Activated T-helper 9 cell treated with anti-CD3 and anti-CD28 coated beads, Interleukin-2, amount 50 U/mL, for 16 hours (primary cell): ENCODE results near the gene AGBL3.
"Not testable (repeated sequence)": the region's sequence is repeated elsewhere in the genome, so short reads cannot be mapped to it uniquely, and the experiment has no call there.

ENCODE experiments used
- DNase-seq: peaks from one replicate; pipeline ENCODE4 v3.0.0-alpha.2; 2020; ENCODE audit warnings: low read depth

Gene AGBL3

DNA sequence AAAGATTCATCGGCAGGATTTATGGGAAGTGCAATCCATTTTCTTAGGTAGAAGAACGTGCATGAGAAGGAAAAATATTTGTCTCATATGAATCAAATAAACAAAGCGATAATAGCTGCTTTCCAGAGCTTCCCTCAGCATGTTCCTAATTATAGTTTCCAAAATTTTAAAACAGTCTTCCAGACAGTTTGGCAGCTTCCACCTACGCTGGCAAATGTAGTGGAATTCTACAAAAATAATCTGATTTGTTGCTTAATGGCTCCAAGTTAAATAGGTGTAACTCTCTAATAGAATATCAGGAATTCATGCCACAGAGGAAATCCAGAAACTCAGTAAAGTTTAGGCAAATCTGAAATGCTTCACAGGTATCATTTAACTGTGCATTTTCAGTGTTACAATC is 23.3 kb upstream of the AGBL3 start:
- DNase-seq, result no peak

DNA sequence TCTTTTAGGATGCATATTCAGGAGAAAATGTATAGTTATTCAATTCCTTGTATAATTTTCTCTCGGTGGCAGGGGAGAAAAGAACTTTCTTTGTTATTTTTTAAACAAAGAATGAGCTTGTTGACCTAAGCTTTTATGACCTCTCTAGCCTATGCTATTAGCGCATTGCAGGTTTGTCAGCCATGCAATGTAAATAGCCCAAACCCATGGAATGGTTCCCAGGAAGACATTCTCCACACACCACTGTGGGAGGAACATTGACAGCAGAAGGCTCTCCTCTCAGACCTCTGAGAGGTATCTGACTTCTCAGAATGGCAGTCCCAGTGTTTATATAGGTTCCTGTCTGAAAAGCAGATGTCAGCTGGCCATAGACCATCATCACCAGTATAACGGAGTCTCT is 19.6 kb upstream of the AGBL3 start:
- no peak for DNase-seq

- no peak for DNase-seq
Observed at GRCh38 chr7:134968110-134968509, 18.2 kb upstream of the AGBL3 start.

DNA sequence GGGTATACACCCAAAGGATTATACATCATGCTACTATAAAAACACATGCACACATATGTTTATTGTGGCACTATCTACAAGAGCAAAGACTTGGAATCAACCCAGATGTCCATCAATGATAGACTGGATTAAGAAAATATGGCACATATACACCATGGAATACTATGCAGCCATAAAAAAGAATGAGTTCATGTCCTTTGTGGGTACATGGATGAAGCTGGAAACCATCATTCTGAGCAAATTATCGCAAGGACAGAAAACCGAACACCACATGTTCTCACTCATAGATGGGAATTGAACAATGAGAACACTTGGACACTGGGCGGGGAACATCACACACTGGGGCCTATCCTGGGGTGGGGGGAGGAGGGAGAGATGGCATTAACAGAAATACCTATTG is 4.7 kb upstream of the AGBL3 start:
- DNase-seq, result not testable (repeated sequence)

DNA sequence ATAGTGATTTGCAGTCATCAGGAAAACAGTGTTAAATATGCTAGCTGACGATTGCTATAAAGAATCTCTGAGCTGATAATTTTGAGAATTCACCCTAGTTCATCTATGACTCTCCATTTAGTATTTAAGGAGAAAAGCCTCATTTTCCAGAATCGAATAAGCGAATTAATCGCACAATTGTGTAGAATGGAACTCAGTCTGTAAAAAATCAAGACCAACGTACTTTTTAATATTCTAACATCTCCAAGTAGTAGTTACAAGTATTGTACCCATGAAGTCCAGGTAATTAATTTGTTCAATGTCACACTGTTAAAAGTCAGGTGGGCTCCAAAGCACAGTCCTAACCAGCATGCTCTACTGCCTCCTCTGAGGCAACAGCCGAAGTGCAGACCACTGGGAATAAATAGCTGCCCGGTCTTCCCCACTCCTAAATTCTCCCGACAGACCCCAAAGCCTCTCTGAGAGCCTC is 380 bp upstream of the AGBL3 start:
- DNase-seq, result no peak

DNA sequence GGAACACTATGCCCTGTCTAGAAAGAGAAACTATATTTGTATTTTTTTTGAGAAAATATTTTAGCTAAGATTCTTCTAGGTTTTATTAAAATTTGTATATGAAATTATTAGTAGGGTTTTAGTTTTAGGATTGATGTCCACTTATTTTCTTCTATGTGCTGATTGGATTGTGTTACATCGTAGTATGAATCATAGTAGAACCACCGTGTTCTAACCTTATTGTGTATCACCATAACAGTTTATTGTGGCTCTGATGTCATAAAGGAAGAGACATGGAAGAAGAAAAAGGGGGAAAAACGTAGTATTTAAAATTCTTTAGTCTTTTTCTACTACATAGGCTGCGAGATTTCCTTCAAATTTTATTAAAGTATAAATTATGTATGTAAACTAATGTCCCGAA is 1.9 kb downstream of the AGBL3 start:
- DNase-seq, result no peak

- no peak for DNase-seq
Observed at GRCh38 chr7:134991469-134992339, 5.4 kb downstream of the AGBL3 start.

DNA sequence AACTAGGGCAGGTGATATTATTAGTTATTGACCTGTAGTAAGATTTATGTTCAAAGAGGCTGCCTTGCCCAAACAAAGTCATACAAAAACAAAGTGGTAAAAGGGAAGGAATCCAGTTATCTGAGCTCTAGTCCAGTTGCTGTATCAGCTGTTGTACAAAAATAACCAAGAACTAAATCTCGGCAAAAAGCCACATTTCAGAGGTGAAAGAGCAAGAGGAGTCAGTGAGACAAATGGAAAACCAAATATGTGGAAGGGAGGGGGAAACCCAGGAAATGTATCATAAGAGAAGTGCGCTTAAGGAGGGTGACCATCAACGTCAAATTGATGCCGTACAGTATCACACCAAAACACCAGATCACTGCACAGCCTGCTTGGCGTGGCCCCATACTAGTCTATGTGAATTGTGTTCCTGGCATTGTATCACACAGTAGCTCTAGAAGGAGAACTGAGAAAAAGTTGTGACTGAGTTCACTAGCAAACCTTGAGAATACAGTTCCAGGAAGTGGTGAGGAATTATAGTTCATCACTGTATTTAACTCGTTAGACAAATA is 6.4 kb downstream of the AGBL3 start:
- DNase-seq, result no peak

- DNase-seq, result no peak
Observed at GRCh38 chr7:134993877-134994456, 7.7 kb downstream of the AGBL3 start.

GRCh38 chr7:134995239-134996096 is 9.2 kb downstream of the AGBL3 start:
- no peak for DNase-seq

DNA sequence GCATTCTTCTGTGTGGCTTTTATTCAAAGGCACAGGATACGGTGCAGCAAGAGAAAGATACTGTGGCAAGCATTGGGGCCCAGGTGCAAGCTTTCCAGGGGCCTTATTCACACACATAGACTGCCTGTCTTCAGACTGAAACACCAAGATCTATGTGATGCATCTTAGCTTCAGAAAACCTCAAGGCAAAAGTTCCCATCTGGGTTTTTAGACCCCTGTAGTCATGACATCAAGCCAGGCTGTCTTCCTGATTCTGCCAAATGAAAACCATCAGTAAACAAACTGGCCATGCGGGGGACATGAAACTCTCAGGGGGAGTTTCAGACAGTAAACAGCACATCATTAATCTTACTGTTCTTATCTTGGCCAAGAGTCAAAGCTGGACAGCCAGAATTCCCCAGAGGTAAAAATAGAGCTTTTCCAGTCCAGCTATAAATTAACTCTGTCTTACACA is 9.8 kb downstream of the AGBL3 start:
- DNase-seq, result no peak

GRCh38 chr7:134997214-134997885 is 11.0 kb downstream of the AGBL3 start:
- DNase-seq, result no peak

DNA sequence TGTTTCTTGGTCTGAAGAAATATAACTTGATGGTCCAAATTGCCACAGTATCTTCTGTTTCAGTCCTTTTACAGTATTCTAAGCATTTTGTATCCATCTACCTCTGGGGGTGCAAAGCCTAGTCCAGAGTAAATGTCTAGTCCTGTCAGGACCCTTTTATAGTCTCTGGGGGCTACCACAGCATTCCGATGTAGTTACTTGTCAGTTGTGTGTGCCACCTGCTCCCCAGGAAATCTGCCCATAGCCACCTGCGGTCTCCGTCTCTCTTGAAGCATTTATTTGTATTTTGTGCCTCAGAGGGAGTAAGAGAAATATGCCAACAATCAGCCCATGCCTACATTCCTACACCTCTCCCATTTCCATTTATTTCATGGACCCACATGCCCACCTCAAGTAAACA is 12.8 kb downstream of the AGBL3 start:
- no peak for DNase-seq

GRCh38 chr7:135001390-135002165 is 15.3 kb downstream of the AGBL3 start:
- DNase-seq, result no peak

- DNase-seq, result no peak
Observed at GRCh38 chr7:135012229-135012628, 25.9 kb downstream of the AGBL3 start.

- DNase-seq, result no peak
Observed at GRCh38 chr7:135023622-135024021, 37.3 kb downstream of the AGBL3 start.

DNA sequence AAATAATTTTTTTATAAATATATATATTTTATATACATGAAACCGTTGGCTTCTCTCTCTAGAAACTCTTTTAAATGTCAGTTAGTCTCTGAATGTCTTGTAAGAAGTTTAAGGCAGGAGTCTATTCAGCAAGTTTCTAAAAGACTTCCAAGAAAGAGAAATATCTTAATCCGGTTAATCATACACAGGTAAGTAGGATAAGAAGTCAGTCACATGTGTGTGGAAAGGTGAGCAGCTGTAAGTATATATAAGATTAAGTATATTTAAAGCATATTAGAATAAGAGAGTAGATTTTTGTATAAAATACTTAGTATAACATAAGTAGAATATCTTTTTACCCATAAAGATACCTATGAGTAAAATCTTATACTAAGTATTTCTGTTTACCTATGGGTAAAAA is 48.9 kb downstream of the AGBL3 start:
- DNase-seq, result no peak

- not testable (repeated sequence) for DNase-seq
Observed at GRCh38 chr7:135067017-135067416, 80.7 kb downstream of the AGBL3 start.

GRCh38 chr7:135074096-135074495 is 87.8 kb downstream of the AGBL3 start:
- no peak for DNase-seq

GRCh38 chr7:135074531-135074930 is 88.2 kb downstream of the AGBL3 start:
- no peak for DNase-seq

DNA sequence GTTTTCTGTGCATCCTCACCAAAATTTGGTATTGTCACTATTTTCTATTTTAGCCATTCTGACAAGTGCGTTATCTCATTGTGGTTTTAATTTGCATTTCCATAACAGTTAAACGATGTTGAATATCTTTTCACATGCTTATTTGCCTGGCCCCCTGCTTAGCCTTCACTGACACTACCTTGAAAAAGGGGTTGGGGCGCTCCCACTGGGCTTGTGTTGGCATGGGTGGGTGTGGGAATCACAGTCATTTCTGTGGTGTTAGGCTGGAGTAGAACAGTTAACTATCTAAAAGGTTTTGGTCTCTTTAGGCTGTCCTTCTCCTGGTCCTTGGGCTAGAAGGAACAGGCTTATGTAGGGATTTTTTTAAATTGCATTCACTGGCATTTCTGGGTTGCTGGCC is 89.4 kb downstream of the AGBL3 start:
- no peak for DNase-seq
